ENCODE measurements around the gene PRSS33. TPM values are rescaled to one million over a fixed set of nuclear protein-coding genes. Genes with fewer than 3 reads are reported as not detected.

Gene PRSS33
- total RNA-seq, 1 experiment from 2014 or later = not detected

GRCh38 chr16:2756288-2757015, 30.9 kb downstream of the PRSS33 start:
- no peak overlapping the region for H3K23ac ChIP-seq (ENCODE audit: insufficient read length, low read depth, low read length)
- no peaks in the 10 kb centered on the region for H3K27me3 ChIP-seq (ENCODE audit: insufficient read depth, low read length)
- H3K79me2 ChIP-seq (ENCODE audit: insufficient read depth, low read length) = peaks cover 51% of the 10 kb centered on the region
- H2AFZ ChIP-seq (ENCODE audit: low read length) = no peak overlapping the region
- H3K18ac ChIP-seq (ENCODE audit: insufficient read length, low read depth, low read length) = no peak overlapping the region
- H2BK20ac ChIP-seq (ENCODE audit: low read depth, low read length, poor library complexity, severe bottlenecking) = no peak overlapping the region
- no peak overlapping the region for H2BK12ac ChIP-seq (ENCODE audit: insufficient read length, low read depth, low read length)
- H3K4me2 ChIP-seq (ENCODE audit: insufficient read depth, insufficient read length, low read length) = no peak overlapping the region
- Mint-ChIP-seq H3K27me3 (ENCODE audit: low read depth) (peaks cover 2% of the 10 kb centered on the region; the same call in 1 of the 2 replicates), H3K27ac (peak overlapping the region; percentile 18 to 87 (median 37); a peak in 5 of 7 replicates), H3K36me3 (ENCODE audit: insufficient read depth in 1 of 3, low read depth in 3 of 3) (peaks cover 75 to 82% (median 80%) of the 10 kb centered on the region in 3 experiments), H3K4me1 (peaks cover 28 to 30% of the 10 kb centered on the region in 2 experiments), H3K9me3 (peaks cover 10 to 16% of the 10 kb centered on the region in 2 experiments; a peak in 4 of 5 replicates), H3K4me3 (0 out of 5 replicates have a peak overlapping the region, but pooled peaks of 1 of the 2 experiments have one; percentile 3)
- no peaks in the 10 kb centered on the region for H4K20me1 ChIP-seq (ENCODE audit: control insufficient read depth, insufficient read depth, insufficient read length)
- H3K56ac ChIP-seq (ENCODE audit: insufficient read length, low read depth, low read length) = no peak overlapping the region
- H2BK120ac ChIP-seq (ENCODE audit: low read depth, low read length, poor library complexity, severe bottlenecking) = no peak overlapping the region
- no peak overlapping the region for H3T11ph ChIP-seq (ENCODE audit: low read length)
- no peak overlapping the region for H2BK15ac ChIP-seq (ENCODE audit: low read depth, low read length)
- H3K9ac ChIP-seq (ENCODE audit: extremely low read depth, insufficient read length, low read length) = no peak overlapping the region
- DNase-seq = no peak
- no peak overlapping the region for H4K8ac ChIP-seq (replicated peaks; ENCODE audit: insufficient read length, low read depth, low read length)
- no peak overlapping the region for H4K5ac ChIP-seq (ENCODE audit: insufficient read length, low read depth, low read length)
- peaks cover 13% of the 10 kb centered on the region for H3K79me1 ChIP-seq (ENCODE audit: insufficient read depth, low read depth, low read length, poor library complexity, severe bottlenecking)
- H2AK5ac ChIP-seq (ENCODE audit: insufficient read length, low read length) = no peak overlapping the region
- H3K14ac ChIP-seq (ENCODE audit: insufficient read depth, low read length) = no peak overlapping the region
- H3K27ac ChIP-seq (ENCODE audit: insufficient read length, low read depth, low read length) = no peak overlapping the region
- peaks cover 6% of the 10 kb centered on the region for H3K23me2 ChIP-seq (ENCODE audit: insufficient read length, low read depth, low read length, poor library complexity, severe bottlenecking)
- no CpG with 5 or more reads among the region's 30 CpGs for WGBS (ENCODE audit: extremely low coverage, insufficient read length, low lambda C conversion rate)
- no peak overlapping the region for H3K4ac ChIP-seq (ENCODE audit: low read depth, low read length)
- H2BK5ac ChIP-seq (ENCODE audit: insufficient read length, low read length) = no peak overlapping the region
- TF ChIP-seq, protein P1, sequence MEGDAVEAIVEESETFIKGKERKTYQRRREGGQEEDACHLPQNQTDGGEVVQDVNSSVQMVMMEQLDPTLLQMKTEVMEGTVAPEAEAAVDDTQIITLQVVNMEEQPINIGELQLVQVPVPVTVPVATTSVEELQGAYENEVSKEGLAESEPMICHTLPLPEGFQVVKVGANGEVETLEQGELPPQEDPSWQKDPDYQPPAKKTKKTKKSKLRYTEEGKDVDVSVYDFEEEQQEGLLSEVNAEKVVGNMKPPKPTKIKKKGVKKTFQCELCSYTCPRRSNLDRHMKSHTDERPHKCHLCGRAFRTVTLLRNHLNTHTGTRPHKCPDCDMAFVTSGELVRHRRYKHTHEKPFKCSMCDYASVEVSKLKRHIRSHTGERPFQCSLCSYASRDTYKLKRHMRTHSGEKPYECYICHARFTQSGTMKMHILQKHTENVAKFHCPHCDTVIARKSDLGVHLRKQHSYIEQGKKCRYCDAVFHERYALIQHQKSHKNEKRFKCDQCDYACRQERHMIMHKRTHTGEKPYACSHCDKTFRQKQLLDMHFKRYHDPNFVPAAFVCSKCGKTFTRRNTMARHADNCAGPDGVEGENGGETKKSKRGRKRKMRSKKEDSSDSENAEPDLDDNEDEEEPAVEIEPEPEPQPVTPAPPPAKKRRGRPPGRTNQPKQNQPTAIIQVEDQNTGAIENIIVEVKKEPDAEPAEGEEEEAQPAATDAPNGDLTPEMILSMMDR (conservative IDR thresholded peaks at IDR 0.05) = no peak
- H4K91ac ChIP-seq (ENCODE audit: insufficient read length, low read depth, low read length) = no peak overlapping the region
- 0 out of 2 replicates have a peak, but pooled peaks cover 3% of the 10 kb centered on the region for H3K4me1 ChIP-seq (ENCODE audit: insufficient read depth, low read length)
- no peaks in the 10 kb centered on the region for H3K9me3 ChIP-seq (ENCODE audit: control insufficient read depth, low read depth, low read length)
